Nephron (organoid): ENCODE measurements around the gene BMP10.

Experiments used
- H3K27ac Mint-ChIP-seq, 3 experiments: 2 replicates each; pipeline ENCODE4 v1.8.0; 2020; ENCODE audit warnings: mixed read lengths in 3 of 3, mild to moderate bottlenecking in 2 of 3, moderate library complexity in 1 of 3
- H3K27me3 Mint-ChIP-seq: 2 replicates; pipeline ENCODE4 v1.8.0; 2021; ENCODE audit warnings: low read depth, mild to moderate bottlenecking, moderate library complexity, mixed read lengths
- H3K36me3 Mint-ChIP-seq: 2 replicates; pipeline ENCODE4 v1.8.0; 2020; ENCODE audit warnings: low read depth, mixed read lengths
- H3K4me1 Mint-ChIP-seq: 2 replicates; pipeline ENCODE4 v1.8.0; 2020; ENCODE audit warnings: mixed read lengths
- H3K4me3 Mint-ChIP-seq, 3 experiments: 2 replicates each; pipeline ENCODE4 v1.8.0; 2020; ENCODE audit warnings: mild to moderate bottlenecking in 3 of 3, mixed read lengths in 3 of 3, moderate library complexity in 2 of 3
- H3K9me3 Mint-ChIP-seq: 2 replicates; pipeline ENCODE4 v1.8.0; 2020; ENCODE audit warnings: mixed read lengths
- TF ChIP-seq, protein P1 (sequence below), 3 experiments: fragments of 200-600 bp; sonication (generic); IDR thresholded peaks; one replicate each; pipeline ENCODE4 v1.5.0; 2021; ENCODE audit warnings: antibody characterized with exemption in 3 of 3; ENCODE audit not compliant: unreplicated experiment in 3 of 3

The BMP10 gene

DNA sequence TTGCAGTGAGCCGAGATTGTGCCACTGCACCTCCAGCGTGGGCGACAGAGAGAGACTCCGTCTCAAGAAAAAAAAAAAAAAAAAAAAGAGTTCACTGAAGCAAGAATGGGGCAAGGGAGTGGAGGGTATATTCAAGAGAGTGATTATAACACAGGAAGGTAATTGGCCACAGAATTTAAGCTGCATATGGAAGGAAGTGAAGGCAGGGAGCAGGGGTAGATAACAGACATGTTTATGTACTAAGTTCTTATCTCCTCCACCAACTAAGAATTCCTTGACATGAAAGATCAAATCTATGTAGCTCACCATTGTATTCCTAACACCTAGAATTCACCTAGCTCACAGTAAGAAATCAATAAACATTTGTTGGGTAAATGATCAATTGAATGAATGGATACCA, 44.2 kb upstream of the BMP10 start:
- no peaks in the 10 kb centered on the region for H3K36me3 Mint-ChIP-seq
- no peaks in the 10 kb centered on the region for H3K9me3 Mint-ChIP-seq
- TF ChIP-seq, protein P1, sequence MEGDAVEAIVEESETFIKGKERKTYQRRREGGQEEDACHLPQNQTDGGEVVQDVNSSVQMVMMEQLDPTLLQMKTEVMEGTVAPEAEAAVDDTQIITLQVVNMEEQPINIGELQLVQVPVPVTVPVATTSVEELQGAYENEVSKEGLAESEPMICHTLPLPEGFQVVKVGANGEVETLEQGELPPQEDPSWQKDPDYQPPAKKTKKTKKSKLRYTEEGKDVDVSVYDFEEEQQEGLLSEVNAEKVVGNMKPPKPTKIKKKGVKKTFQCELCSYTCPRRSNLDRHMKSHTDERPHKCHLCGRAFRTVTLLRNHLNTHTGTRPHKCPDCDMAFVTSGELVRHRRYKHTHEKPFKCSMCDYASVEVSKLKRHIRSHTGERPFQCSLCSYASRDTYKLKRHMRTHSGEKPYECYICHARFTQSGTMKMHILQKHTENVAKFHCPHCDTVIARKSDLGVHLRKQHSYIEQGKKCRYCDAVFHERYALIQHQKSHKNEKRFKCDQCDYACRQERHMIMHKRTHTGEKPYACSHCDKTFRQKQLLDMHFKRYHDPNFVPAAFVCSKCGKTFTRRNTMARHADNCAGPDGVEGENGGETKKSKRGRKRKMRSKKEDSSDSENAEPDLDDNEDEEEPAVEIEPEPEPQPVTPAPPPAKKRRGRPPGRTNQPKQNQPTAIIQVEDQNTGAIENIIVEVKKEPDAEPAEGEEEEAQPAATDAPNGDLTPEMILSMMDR (IDR thresholded peaks at IDR 0.05; ENCODE audit: unreplicated experiment in 3 of 3) = no peak
- peaks cover 4% of the 10 kb centered on the region for H3K27me3 Mint-ChIP-seq
- no peaks in the 10 kb centered on the region for H3K4me1 Mint-ChIP-seq
- no peak overlapping the region for H3K4me3 Mint-ChIP-seq
- H3K27ac Mint-ChIP-seq = no peak overlapping the region

GRCh38 chr2:68913359-68913758, 42.2 kb upstream of the BMP10 start:
- H3K27ac Mint-ChIP-seq = no peak overlapping the region
- H3K4me3 Mint-ChIP-seq = no peak overlapping the region
- H3K27me3 Mint-ChIP-seq = no peaks in the 10 kb centered on the region
- TF ChIP-seq, protein P1 (IDR thresholded peaks at IDR 0.05; ENCODE audit: unreplicated experiment in 3 of 3) = no peak
- H3K9me3 Mint-ChIP-seq = no peaks in the 10 kb centered on the region
- H3K36me3 Mint-ChIP-seq = no peaks in the 10 kb centered on the region
- H3K4me1 Mint-ChIP-seq = peaks cover 5% of the 10 kb centered on the region

- H3K27me3 Mint-ChIP-seq = no peaks in the 10 kb centered on the region
- TF ChIP-seq, protein P1 (IDR thresholded peaks at IDR 0.05; ENCODE audit: unreplicated experiment in 3 of 3) = no peak
- no peaks in the 10 kb centered on the region for H3K9me3 Mint-ChIP-seq
- peaks cover 6% of the 10 kb centered on the region for H3K4me1 Mint-ChIP-seq
- no peaks in the 10 kb centered on the region for H3K36me3 Mint-ChIP-seq
- no peak overlapping the region for H3K4me3 Mint-ChIP-seq
- H3K27ac Mint-ChIP-seq = no peak overlapping the region
Measured at GRCh38 chr2:68912732-68913131, 41.5 kb upstream of the BMP10 start.

DNA sequence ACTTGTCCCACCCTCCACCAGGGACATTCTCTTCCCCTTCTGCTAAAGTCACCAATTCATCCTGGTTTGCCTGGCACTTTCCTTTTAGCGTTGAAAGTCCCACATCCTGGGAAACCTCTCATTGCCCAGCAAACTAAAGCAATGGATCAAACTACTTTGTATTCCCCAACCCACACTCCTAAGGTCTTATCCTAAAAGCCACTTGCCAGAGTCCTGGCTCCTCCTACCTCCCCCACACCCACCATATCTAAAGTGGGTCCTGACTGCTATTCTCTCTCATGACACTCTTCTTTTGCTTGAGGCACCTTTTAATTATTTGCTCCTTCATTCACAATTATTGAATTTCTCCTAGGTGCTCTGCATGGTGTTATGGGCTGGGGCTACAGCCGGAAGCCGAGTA, 40.9 kb upstream of the BMP10 start:
- Mint-ChIP-seq H3K4me3 (no peak overlapping the region), H3K27me3 (peaks cover 3% of the 10 kb centered on the region), H3K9me3 (no peaks in the 10 kb centered on the region), H3K36me3 (no peaks in the 10 kb centered on the region), H3K4me1 (peaks cover 6% of the 10 kb centered on the region), H3K27ac (no peak overlapping the region)
- TF ChIP-seq, protein P1 (IDR thresholded peaks at IDR 0.05; ENCODE audit: unreplicated experiment in 3 of 3) = no peak

- Mint-ChIP-seq H3K36me3 (no peaks in the 10 kb centered on the region), H3K27me3 (peaks cover 3% of the 10 kb centered on the region), H3K4me1 (peaks cover 6% of the 10 kb centered on the region), H3K4me3 (no peak overlapping the region), H3K9me3 (no peaks in the 10 kb centered on the region), H3K27ac (no peak overlapping the region)
- TF ChIP-seq, protein P1 (IDR thresholded peaks at IDR 0.05; ENCODE audit: unreplicated experiment in 3 of 3) = no peak
Measured at GRCh38 chr2:68911709-68912108, 40.5 kb upstream of the BMP10 start.

DNA sequence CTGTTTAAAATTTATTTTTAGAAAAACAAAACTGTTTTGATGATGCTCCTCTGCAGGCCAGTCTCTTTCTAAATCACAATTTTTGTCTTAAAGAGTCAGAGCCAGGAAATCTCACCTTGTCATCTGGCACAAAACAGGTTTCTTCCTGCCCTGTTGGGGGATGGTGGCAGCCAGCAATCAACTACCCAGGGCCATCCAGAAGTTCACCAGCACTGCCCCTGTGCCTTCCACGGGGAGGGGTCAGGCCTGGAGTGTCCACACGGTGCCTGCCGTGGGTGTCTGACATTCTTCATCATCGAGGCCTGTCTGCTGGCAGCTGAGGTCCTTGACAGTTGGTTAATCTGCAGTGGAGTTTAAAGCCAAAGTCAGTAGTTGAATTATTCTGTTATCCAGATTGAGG, 40.0 kb upstream of the BMP10 start:
- Mint-ChIP-seq H3K36me3 (no peaks in the 10 kb centered on the region), H3K27ac (no peak overlapping the region), H3K9me3 (no peaks in the 10 kb centered on the region), H3K27me3 (peaks cover 3% of the 10 kb centered on the region), H3K4me1 (peaks cover 6% of the 10 kb centered on the region), H3K4me3 (no peak overlapping the region)
- TF ChIP-seq, protein P1 (IDR thresholded peaks at IDR 0.05; ENCODE audit: unreplicated experiment in 3 of 3) = no peak
